Gastroesophageal sphincter (tissue), 3 donors: ENCODE results near the gene PTPRU.

Experiments used
- POLR2A ChIP-seq, 2 donors: fragments of 450-650 bp; IDR thresholded peaks; one replicate each; pipeline ENCODE4 v1.6.1; 2017; ENCODE audit warnings: antibody characterized with exemption in 2 of 2, mild to moderate bottlenecking in 2 of 2, moderate library complexity in 1 of 2
- TF ChIP-seq, protein P1 (sequence below), 4 experiments: fragments of 200-600 bp in 2 of 4; fragments of 450-650 bp in 2 of 4; sonication (generic) in 1 of 4; IDR thresholded peaks; one replicate each; pipeline ENCODE4 v1.5.1; 2017 to 2019; ENCODE audit warnings: antibody characterized with exemption in 4 of 4, mild to moderate bottlenecking in 2 of 4, moderate library complexity in 2 of 4

DNA sequence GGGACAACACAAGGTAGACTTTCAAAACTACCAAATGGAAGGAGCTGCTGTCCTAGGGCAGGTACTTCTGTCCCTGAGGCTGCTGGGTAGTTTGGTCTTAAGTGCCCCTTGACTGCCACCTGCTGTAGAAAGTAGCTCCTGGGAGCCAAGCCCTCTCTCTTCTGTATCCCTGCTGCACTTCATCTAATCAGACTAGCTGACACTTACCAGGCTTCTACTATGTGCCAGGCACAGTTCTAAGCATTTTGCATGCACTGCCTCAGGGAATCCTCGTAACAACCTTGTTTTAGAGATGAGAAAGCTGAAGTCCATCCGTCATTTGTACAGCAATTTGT lies 38.8 kb upstream of the PTPRU start:
- TF ChIP-seq, protein P1, sequence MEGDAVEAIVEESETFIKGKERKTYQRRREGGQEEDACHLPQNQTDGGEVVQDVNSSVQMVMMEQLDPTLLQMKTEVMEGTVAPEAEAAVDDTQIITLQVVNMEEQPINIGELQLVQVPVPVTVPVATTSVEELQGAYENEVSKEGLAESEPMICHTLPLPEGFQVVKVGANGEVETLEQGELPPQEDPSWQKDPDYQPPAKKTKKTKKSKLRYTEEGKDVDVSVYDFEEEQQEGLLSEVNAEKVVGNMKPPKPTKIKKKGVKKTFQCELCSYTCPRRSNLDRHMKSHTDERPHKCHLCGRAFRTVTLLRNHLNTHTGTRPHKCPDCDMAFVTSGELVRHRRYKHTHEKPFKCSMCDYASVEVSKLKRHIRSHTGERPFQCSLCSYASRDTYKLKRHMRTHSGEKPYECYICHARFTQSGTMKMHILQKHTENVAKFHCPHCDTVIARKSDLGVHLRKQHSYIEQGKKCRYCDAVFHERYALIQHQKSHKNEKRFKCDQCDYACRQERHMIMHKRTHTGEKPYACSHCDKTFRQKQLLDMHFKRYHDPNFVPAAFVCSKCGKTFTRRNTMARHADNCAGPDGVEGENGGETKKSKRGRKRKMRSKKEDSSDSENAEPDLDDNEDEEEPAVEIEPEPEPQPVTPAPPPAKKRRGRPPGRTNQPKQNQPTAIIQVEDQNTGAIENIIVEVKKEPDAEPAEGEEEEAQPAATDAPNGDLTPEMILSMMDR (IDR thresholded peaks at IDR 0.05): peak in 1 of 4 experiments; percentile 29
- no peak for TF ChIP-seq POLR2A (IDR thresholded peaks at IDR 0.05)
